ENCODE results near the gene DGKB.

DGKB gene

GRCh38 chr7:14760730-14761478, 141.6 kb downstream of the DGKB start:
- no peak for TF ChIP-seq GABPA (IDR thresholded peaks at IDR 0.05; ENCODE audit: low read depth)
- no peak for TF ChIP-seq CTCF (IDR thresholded peaks at IDR 0.05; ENCODE audit: insufficient read depth, low read length)
- TF ChIP-seq POLR2AphosphoS5 (IDR thresholded peaks at IDR 0.05; ENCODE audit: low read depth), result no peak
- no peak for TF ChIP-seq SPI1 (IDR thresholded peaks at IDR 0.05; ENCODE audit: borderline replicate concordance, low read depth)
- TF ChIP-seq REST (IDR thresholded peaks at IDR 0.05; ENCODE audit: insufficient replicate concordance, low read depth), result no peak
- Histone ChIP-seq H3K27me3 (ENCODE audit: insufficient read depth, poor library complexity, severe bottlenecking) (no peaks in the 10 kb centered on the region), H3K27ac (replicated peaks) (no peak overlapping the region), H3K4me3 (replicated peaks; ENCODE audit: insufficient read depth, low read length) (no peak overlapping the region)
- DNase-seq (ENCODE audit: low read depth in 1 of 2, low spot score in 1 of 2), result no peak

DNA sequence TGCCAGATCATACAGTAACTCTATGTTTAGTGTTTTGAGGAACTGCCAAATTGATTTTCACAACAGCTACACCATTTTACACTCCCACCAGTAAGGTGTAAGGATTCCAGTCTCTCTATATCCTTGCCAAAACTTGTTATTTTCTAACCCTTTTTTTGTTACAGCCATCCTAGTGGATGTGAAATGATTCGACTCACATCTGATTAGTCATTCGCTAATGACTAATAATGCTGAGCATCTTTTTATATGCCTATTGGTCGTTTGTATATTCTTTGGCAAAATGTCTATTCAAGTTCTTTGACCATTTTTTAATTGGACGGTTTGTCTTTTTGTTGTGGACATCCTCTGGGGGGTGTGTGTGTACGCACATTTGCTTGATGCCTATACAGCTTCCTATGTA, 142.8 kb downstream of the DGKB start:
- no peak overlapping the region for H3K27ac ChIP-seq (replicated peaks)

More for the DNA sequence above, 142.8 kb downstream of the DGKB start:
- no peaks in the 10 kb centered on the region for H3K27me3 ChIP-seq (ENCODE audit: insufficient read depth, poor library complexity, severe bottlenecking)
- no peak for DNase-seq (ENCODE audit: low read depth in 1 of 2, low spot score in 1 of 2)
- TF ChIP-seq GABPA (IDR thresholded peaks at IDR 0.05; ENCODE audit: low read depth) (no peak), POLR2AphosphoS5 (IDR thresholded peaks at IDR 0.05; ENCODE audit: low read depth) (no peak), REST (IDR thresholded peaks at IDR 0.05; ENCODE audit: insufficient replicate concordance, low read depth) (no peak), CTCF (IDR thresholded peaks at IDR 0.05; ENCODE audit: insufficient read depth, low read length) (no peak), SPI1 (IDR thresholded peaks at IDR 0.05; ENCODE audit: borderline replicate concordance, low read depth) (no peak)
- H3K4me3 ChIP-seq (replicated peaks; ENCODE audit: insufficient read depth, low read length), result no peak overlapping the region
